Measurements from ENCODE around the gene ZNF580.

The ZNF580 gene

GRCh38 chr19:55625004-55625326 is 15.8 kb upstream of the ZNF580 start:
- DNase-seq: no peak

DNA sequence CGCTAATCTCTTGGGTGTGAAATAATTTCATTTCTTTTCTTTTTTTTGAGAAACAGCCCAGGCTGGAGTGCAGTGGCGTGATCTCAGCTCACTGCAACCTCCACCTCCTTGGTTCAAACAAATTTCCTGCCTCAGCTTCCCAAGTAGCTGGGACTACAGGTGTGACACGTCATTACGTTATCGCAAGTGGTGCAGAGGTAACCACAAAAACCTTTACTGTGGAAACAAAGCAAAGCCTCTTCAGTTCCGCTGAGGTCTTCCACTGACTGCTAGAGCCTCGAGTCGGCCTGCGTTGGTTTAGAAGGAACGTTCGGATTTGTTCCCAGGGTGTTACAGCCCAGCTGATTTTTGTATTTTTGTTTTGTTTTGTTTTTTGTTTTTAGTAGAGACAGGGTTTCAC is 14.5 kb upstream of the ZNF580 start:
- DNase-seq: no peak

DNA sequence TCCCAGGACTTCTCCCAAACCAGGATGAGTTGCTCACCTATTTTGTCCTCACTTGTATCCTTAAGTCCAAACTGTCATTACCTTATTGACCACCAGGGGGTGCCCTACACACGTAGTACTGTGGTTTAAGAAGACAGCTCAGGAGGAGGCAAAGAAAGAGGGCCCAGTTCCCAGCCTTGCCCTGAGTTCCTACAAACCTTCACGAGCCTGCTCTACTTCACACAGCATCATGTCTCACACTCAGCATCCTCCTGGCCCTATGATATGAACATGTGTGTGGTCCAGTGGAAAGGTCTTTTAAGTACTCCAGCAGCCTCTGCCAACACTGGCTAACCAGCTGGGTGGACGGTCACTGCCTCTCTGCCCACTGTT is 8.4 kb upstream of the ZNF580 start:
- DNase-seq: peak; percentile 80

- no peak for DNase-seq
These were observed 6.9 kb upstream of the ZNF580 start for GRCh38 chr19:55633861-55634260.

- DNase-seq: no peak
These were observed 5.5 kb upstream of the ZNF580 start for GRCh38 chr19:55635334-55635717.

GRCh38 chr19:55635856-55636440 is 4.9 kb upstream of the ZNF580 start:
- no peak for DNase-seq

GRCh38 chr19:55636723-55637122 is 4.1 kb upstream of the ZNF580 start:
- no peak for DNase-seq

DNA sequence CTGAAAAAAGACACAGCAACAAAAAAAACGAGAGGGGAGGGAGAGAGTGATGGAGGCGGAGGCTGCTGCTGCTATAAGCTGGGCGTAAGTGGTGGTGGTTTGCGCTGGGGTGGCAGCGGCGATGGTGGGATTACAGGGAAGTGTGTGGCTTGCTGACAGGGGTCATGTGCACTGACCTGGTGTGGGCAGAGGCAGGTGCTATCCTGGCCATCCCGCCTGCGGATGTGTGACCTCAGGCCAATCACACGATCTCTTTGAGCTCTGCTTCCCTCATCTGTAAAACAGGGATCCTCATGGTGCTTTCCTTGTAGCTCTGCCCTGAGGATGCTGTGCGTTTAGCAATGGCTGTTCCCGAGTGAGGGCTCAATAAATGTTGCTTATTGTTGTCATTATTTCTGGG is 3.3 kb upstream of the ZNF580 start:
- no peak for DNase-seq

DNA sequence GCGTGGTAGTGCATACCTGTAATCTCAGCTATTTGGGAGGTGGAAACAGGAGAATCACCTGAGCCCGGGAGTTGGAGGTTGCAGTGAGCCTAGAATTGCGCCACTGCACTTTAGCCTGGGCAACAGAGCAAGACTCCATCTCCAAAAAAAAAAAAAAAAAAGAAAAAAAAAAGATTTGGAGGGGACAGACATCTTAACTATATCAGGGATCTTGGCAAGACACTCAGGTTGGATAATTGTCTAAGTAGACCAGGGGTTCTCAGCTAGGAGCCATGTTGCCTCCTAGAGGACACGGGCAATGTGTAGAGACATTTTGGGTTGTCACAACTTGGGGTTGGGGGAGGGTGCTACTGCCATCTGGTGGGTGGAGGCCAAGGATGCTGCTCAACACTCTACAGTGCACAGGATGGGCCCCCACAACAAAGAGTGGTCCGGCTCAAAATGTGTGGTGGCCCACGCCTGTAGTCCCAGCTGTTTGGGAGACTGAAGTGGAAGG is 1.9 kb upstream of the ZNF580 start:
- no peak for DNase-seq

- DNase-seq: peak; percentile 57
These were observed 692 bp upstream of the ZNF580 start for GRCh38 chr19:55640043-55640576.

DNA sequence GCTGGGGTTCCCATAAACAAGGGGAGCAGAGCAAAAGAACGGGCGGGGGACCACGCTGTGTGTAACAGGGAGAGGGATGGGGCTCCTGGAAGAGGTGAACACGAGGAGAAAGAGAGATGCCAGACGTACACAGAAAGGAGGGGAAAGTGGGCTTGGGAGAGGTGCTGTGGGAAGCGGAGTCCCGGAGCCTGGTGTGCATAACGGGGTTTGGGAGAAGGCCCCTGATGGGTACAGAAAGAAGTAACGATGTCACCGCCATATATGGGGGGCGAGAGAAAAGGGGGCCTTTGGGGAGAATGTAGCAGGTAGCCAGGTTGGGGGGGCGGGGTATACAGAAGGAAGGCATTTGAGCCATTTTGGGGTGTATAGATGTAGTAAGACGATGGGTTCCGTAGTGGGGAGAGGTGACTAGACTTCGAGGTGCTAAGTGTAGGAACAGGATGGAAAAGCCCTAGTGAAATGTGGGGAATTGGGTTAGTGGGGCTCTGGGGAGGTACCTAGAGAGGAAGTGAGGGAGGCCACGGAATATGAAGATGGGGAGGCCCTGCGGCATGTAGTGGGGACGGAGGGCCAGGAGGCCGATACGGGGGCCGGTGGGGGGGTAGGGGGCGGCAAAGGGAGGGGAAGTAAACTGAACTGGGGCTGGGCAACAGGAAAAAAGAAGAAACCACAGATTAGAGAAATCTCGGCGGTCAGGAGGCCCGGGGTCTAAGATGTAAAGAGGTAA is 787 bp downstream of the ZNF580 start:
- peak; percentile 50 for DNase-seq

DNA sequence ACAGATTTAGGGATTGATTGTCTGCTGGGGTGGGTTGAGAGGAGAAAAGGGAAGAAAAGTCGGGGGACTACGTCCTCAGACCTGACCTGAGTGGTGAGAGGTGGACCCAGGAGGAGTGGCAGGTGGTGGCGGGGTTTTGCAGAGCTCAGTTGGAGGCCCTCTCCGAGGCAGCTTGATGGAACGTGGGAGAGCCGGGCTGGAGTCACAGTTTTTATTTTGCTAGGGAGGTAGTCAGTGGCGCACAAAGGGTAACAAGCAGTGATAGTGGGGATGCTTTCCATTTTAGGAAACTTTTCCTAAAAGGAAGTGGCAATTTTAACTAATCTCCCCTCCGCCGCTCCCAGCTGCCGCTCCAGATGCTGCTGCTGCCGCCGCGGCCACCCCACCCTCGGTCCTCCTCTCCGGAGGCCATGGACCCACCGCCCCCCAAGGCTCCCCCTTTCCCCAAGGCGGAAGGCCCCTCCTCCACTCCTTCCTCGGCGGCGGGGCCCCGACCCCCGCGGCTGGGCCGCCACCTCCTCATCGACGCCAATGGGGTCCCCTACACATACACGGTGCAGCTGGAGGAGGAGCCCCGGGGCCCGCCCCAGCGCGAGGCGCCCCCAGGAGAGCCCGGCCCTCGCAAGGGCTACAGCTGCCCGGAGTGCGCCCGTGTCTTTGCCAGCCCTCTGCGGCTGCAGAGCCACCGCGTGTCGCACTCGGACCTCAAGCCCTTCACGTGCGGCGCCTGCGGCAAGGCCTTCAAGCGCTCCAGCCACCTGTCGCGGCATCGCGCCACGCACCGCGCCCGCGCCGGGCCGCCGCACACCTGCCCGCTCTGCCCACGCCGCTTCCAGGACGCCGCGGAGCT is 1.6 kb downstream of the ZNF580 start:
- DNase-seq: peak; percentile 37

DNA sequence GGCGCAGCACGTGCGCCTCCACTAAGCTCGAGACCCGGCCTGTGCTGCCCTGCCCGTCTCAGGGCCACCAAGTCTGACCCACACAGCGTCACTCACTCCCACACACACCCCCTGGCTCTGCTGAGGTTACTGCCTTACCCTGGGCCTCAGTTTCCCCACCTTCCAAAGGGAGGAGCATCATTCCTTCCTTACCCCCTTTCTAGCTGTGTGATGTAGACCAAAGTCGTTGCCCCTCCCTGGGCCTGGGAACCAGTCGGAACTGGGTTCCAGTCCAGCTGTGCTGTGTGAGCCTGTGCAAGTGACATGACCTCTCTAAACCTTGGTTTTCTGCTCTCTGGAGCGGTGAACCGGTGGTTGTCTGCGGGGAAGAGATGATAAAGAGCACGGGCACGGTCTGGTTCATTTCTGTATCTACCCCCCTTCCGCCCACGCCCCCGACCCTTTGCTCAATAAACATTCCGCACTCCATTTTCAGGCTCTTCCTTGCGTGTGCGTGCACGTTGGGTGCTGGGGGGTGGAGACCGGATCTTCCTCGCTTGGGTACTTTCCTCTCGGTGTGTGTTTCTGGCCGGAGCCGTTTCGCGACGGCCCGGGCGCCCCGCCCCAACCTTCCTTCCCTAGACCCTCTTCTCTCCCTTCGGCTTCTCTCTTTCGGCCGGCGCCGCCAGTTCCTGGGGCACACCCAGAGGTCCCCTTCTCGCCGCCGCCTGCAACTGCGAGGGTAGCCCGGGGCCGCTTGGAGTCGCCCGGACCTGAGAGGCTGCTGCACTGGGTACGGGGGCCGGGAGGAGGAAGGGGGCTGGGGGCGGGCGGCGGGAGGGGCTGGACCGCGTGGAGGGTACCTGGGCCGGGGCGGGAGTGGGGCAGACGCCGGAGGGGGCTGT is 2.4 kb downstream of the ZNF580 start, which contains the start of gene ZNF581:
Gene ZNF581 (plus strand): TSS at position 647 of the 884 bp plus-strand sequence. CDS start 923 bp downstream, outside the sequence.
- DNase-seq: peak; percentile 74

GRCh38 chr19:55643887-55644176 is 3.0 kb downstream of the ZNF580 start:
- DNase-seq: no peak

DNA sequence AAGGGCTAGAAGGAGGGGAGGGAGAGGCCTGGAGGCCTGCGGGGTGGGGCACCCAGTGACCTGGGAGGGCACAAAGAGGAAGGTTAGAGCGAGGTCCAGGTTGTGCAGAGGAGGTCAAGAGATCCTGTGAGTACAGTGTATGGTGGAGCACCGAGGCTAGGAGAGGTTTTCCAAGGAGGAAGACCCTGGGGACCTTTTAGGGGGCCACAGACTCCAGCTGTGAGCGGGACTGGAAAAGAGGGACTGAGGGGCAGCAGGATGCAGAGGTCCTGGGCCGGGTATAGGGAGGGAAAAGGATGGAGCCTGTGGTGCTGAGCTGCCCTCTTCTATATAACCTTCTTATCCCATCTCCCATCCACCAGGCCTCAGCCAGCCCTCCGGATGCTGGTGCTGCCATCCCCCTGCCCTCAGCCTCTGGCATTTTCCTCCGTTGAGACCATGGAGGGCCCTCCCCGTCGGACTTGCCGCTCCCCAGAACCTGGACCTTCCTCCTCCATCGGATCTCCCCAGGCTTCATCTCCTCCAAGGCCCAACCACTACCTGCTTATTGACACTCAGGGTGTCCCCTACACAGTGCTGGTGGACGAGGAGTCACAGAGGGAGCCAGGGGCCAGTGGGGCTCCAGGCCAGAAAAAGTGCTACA is 3.5 kb downstream of the ZNF580 start:
- DNase-seq: no peak

DNA sequence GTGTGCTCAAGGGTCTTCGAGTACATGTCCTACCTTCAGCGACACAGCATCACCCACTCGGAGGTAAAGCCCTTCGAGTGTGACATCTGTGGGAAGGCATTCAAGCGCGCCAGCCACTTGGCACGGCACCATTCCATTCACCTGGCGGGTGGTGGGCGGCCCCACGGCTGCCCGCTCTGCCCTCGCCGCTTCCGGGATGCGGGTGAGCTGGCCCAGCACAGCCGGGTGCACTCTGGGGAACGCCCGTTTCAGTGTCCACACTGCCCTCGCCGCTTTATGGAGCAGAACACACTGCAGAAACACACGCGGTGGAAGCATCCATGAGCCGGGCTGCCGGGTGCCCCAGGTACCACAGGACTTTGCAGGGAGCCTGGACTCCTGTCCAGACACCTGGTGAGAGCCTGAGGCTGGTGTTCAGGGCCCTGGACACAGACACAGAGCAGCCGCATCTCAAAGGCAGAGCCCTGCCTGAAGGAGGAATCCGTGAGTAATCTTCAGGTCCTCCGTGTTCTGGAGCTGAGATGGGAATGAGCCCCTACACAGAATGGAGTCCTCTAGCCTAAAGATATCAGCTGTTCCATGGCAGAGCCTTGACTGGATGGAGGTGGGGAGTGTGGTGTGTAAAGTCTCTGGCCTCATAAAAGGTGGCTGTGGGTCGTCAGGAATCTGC is 4.2 kb downstream of the ZNF580 start:
- DNase-seq: no peak

DNA sequence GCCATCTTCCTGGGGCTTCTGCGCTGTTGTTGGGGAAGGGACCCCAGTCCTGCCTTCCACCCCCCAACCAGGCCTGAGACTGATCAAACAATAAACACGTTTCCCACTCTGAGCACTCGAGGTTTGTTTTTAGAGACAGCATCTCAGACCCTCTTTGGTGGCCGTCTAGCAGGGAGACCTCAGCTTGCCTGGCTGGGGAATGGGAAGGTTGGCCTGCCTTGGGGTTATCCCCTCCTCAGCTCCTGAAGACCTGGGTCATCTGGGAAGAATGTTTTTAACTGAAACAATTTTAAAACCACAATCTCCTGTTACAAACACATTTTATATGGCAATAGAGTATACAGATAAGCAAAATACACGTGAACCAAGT is 4.7 kb downstream of the ZNF580 start:
- no peak for DNase-seq

GRCh38 chr19:55646889-55647731 is 6.3 kb downstream of the ZNF580 start:
- DNase-seq: no peak

GRCh38 chr19:55647732-55648584 is 7.2 kb downstream of the ZNF580 start, which contains the start of gene CCDC106:
Gene CCDC106 (plus strand): TSS chr19:55648212. CDS start chr19:55649047, 835 bp downstream.
- DNase-seq: peak; percentile 87
